Right atrium auricular region (tissue), 2 donors: Measurements from ENCODE around the gene SIT1. TPM values are rescaled to one million over a fixed set of nuclear protein-coding genes. Genes with fewer than 3 reads are reported as not detected.
A peak's percentile ranks its signal among the peaks of the same experiment; 100 is the strongest.

Source experiments
- DNase-seq: peaks from one replicate; pipeline ENCODE4 v3.0.0-alpha.2; 2019; ENCODE audit warnings: low spot score
- H3K27ac ChIP-seq, 2 donors: fragments of 200-600 bp; sonication (generic); 1 replicate in 1 of 2; 2 replicates in 1 of 2; pipeline ENCODE4 v1.5.1; 2016 to 2019
- H3K27me3 ChIP-seq, 2 donors: fragments of 200-600 bp; sonication (generic); one replicate each; pipeline versions ENCODE4 v1.5.1 to v1.6.0; 2017 to 2019
- H3K36me3 ChIP-seq: fragments of 200-600 bp; sonication (generic); one replicate; pipeline ENCODE4 v1.5.1; 2016
- H3K4me1 ChIP-seq, 2 donors: fragments of 200-600 bp; sonication (generic); one replicate each; pipeline versions ENCODE4 v1.5.1 to v1.6.0; 2017 to 2019
- H3K4me3 ChIP-seq, 2 donors: fragments of 200-600 bp; sonication (generic); 1 replicate in 1 of 2; 2 replicates in 1 of 2; pipeline ENCODE4 v1.5.1; 2017 to 2019; ENCODE audit warnings: mild to moderate bottlenecking in 1 of 2, moderate library complexity in 1 of 2
- H3K9me3 ChIP-seq, 2 donors: fragments of 200-600 bp; sonication (generic); one replicate each; pipeline ENCODE4 v1.5.1; 2019
- total RNA-seq, 2 donors: library from RNA; depleted of rRNA; stranded (reverse); fragments of >200 nt; gene quantifications; one replicate each; pipeline ENCODE4 v1.1.0, GENCODE V29; 2016
- TF ChIP-seq, protein P1 (sequence below), 2 donors: fragments of 200-600 bp; sonication (generic); IDR thresholded peaks; one replicate each; pipeline ENCODE4 v1.5.1; 2019; ENCODE audit warnings: antibody characterized with exemption in 2 of 2

SIT1 gene
- total RNA-seq, 2 donors from 2014 or later, result 0.55 TPM; not detected in 1

DNA sequence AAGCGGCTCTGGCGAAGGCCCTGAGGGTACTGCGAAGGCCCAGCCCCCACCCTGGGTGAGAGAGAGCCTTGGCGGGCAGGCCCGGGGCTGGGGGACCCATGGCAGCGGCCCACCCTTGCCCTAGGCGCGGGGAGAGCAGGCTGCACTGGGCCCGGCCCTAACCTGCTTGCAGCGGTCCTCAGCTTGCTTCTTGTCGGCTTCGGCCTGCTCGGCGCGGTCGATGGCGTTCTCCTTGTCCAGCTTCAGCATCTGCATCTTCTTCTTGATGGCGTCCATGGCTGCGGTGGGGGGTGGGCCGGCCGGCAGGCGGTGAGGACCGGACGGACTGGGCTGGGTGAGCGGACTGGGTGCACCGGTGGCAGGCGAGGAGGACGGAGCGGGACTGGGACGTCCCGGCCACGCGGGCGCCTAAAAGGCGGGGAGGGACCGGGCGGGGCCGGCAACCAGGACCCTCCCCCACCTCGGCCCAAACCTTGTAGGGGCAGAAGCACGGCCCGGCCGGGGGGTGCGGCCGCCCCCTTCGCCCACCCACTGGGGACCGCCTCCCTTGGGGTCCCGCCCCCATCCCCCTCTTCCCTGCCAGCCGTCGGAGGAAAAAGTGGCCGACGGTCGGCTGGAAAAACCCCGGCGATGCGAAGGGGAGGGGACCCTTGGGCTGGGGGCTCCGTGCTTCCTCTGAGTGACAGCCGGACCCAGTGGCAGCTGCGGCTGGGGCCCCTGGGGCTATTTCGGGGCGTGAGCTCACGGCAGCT is 39.0 kb upstream of the SIT1 start, which contains the start of gene TPM2:
TPM2 (minus strand) TSS at position 384 of the 752 bp plus-strand sequence; CDS start at position 276, 108 bp downstream.
- Histone ChIP-seq H3K4me3 (peak within 1 kb of the TSS; percentile 70 to 74), H3K4me1 (peaks cover 0 to 56% of the 10 kb centered on the region in 2 donors), H3K27me3 (no peaks in the 10 kb centered on the region), H3K27ac (peak within 1 kb of the TSS; percentile 97 to 99), H3K36me3 (peaks cover 27% of the 10 kb centered on the region), H3K9me3 (no peaks in the 10 kb centered on the region)
- DNase-seq, result peak; percentile 67
- TF ChIP-seq, protein P1, sequence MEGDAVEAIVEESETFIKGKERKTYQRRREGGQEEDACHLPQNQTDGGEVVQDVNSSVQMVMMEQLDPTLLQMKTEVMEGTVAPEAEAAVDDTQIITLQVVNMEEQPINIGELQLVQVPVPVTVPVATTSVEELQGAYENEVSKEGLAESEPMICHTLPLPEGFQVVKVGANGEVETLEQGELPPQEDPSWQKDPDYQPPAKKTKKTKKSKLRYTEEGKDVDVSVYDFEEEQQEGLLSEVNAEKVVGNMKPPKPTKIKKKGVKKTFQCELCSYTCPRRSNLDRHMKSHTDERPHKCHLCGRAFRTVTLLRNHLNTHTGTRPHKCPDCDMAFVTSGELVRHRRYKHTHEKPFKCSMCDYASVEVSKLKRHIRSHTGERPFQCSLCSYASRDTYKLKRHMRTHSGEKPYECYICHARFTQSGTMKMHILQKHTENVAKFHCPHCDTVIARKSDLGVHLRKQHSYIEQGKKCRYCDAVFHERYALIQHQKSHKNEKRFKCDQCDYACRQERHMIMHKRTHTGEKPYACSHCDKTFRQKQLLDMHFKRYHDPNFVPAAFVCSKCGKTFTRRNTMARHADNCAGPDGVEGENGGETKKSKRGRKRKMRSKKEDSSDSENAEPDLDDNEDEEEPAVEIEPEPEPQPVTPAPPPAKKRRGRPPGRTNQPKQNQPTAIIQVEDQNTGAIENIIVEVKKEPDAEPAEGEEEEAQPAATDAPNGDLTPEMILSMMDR (IDR thresholded peaks at IDR 0.05), result no peak

DNA sequence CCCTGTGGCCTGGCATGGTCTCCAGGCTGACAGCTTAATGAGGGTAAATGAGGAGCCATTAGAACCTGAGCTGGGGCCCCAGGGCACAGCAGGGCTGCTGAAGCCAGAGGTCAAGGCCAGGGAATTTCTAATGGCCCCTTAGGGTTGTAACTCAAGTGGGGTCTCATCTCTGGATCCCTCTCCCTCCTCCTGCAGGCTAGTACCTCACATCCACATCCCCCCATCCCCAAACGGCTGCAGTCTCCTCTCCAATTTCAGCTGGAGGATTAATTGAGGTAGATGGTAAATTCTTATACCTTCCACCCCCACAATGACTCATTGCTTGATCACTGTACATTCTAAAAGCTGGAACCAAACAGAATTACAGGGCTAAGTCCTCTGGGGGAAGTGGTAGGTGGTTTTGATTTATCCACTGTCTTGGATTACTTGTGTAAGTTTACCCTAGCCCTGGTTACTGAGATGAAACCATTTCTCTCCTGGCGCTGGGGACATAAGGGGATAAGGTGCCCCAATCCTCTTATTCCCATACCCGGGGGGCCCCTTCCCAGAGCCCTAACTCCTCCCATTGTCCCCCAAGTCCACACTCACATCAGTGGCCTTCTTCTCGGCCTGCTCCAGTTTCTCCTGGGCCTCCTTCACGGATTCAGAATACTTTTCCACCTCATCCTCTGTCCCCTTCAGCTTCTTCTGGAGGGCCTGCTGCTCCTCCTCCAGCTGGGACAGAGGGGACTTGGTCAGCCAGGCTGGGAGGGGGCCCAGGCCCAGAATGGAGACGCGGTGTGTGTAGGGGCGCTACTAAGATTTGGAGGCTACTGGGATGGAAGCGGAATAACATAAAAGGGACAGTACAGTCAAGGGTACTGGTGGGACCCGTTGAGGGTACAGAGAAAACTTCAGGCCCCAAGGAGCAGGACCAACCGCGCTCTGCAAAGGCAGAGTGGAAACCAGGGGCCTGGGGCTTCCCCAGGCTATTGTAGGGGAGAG is 38.1 kb upstream of the SIT1 start:
- Histone ChIP-seq H3K27me3 (no peaks in the 10 kb centered on the region), H3K4me1 (peaks cover 0 to 56% of the 10 kb centered on the region in 2 donors), H3K36me3 (peaks cover 36% of the 10 kb centered on the region), H3K4me3 (peak overlapping the region; percentile 70 to 74), H3K9me3 (no peaks in the 10 kb centered on the region), H3K27ac (peak overlapping the region; percentile 97 to 99)
- no peak for DNase-seq
- TF ChIP-seq, protein P1 (IDR thresholded peaks at IDR 0.05), result no peak

DNA sequence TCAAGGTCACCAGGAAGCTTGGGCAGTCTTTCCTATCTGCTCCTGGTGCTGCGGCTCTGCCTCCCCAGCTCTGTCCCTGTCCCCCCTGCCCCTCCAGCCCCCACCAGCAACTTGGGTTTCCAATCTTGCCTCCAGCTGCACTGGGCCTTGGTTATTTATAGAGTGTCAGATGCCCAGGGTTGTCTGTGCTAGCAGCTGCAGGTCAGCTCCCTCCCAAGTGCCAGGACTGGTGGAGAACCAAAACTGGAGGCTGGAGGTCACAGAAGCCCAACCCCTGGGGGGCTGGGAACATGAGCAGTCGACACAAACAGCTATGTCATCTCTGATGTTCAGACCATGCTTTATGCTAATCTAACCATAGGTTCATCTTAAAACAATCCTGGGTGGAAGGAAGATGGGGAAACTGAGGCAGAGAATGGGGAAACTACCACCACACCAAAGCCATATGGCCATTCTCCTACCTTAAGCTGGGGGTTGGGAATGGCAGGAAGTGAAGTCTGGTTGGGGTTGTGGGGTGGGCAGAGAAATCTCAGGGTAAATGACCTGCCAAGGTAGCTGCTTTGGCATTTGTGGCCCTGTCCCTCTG is 37.3 kb upstream of the SIT1 start:
- peaks cover 0 to 56% of the 10 kb centered on the region in 2 donors for H3K4me1 ChIP-seq
- TF ChIP-seq, protein P1 (IDR thresholded peaks at IDR 0.05), result no peak
- peaks cover 43% of the 10 kb centered on the region for H3K36me3 ChIP-seq
- peak overlapping the region; percentile 70 to 74 for H3K4me3 ChIP-seq
- no peaks in the 10 kb centered on the region for H3K27me3 ChIP-seq
- no peak for DNase-seq
- H3K9me3 ChIP-seq, result no peaks in the 10 kb centered on the region
- H3K27ac ChIP-seq, result peak overlapping the region; percentile 97 to 99

DNA sequence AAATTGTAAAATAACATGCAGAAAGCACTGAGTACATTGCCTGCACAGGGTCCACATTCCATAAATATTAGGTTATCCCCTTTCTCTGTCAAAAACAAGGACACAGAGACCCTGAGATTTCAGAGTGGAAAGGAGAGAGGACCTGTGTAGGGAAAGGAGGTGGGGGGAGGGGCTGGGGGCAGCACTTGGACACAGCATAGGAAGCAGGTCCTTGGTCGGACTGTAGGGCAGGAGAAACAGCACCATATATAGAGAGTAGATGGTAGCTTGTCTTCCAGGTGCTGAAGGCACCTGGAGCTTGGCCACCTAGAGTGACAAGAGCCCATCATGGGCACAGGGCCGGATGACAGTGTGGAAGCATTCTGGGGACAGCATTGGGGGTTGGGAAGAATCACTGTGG is 36.6 kb upstream of the SIT1 start:
- H3K27ac ChIP-seq, result peak overlapping the region; percentile 97 to 99
- TF ChIP-seq, protein P1 (IDR thresholded peaks at IDR 0.05), result no peak
- no peaks in the 10 kb centered on the region for H3K27me3 ChIP-seq
- no peaks in the 10 kb centered on the region for H3K9me3 ChIP-seq
- H3K4me3 ChIP-seq, result peak overlapping the region; percentile 70 to 74
- no peak for DNase-seq
- peaks cover 0 to 56% of the 10 kb centered on the region in 2 donors for H3K4me1 ChIP-seq
- H3K36me3 ChIP-seq, result peaks cover 50% of the 10 kb centered on the region
